T-helper 2 cell treated with Interferon-gamma antibody and Interleukin-4, amounts not matched to agents 100 ng/mL and 5 ng/mL, for 36 hours (primary cell): ENCODE measurements around the gene C19orf47. TPM values are rescaled to one million over a fixed set of nuclear protein-coding genes. Genes with fewer than 3 reads are reported as not detected.

Experiments
- intact Hi-C: fragments of 100-400 bp; cut with micrococcal nuclease; formaldehyde crosslinking; loops from one replicate; pipeline ENCODE4 v1.15.1; 2023
- total RNA-seq: library from RNA; stranded (reverse); gene quantifications from 2 replicates; pipeline ENCODE4 v1.2.3, GENCODE V29; 2022

C19orf47 gene
- total RNA-seq, 1 donor from 2014 or later, result 25.6 TPM

GRCh38 chr19:40284501-40285352, 63.5 kb downstream of the C19orf47 start, which contains the start of gene AKT2:
TSS of gene AKT2 (minus strand) at chr19:40285345. CDS start at chr19:40265267, 20,078 bp downstream.
- intact Hi-C loops, result loop anchor here (1.0 to 2.0 kb wide), 3 partner anchors 64 to 160 kb away; partner anchors contain the start of genes C19orf47, MAP3K10, PLD3 and SERTAD3

GRCh38 chr19:40284251-40284500, 64.0 kb downstream of the C19orf47 start:
- intact Hi-C loops, result loop anchor here (2.0 kb wide), 1 partner anchor 93 kb away; the partner anchor contains the start of gene MAP3K10

GRCh38 chr19:40283414-40284250, 64.6 kb downstream of the C19orf47 start:
- intact Hi-C loops, result loop anchor here (2.0 kb wide), 1 partner anchor 93 kb away; the partner anchor contains the start of gene MAP3K10

GRCh38 chr19:40282920-40283319, 65.3 kb downstream of the C19orf47 start:
- intact Hi-C loops, result no loop called here

- intact Hi-C loops, result no loop called here
Observed at GRCh38 chr19:40282209-40282580, 66.0 kb downstream of the C19orf47 start.

- intact Hi-C loops, result no loop called here
Observed at GRCh38 chr19:40281381-40282208, 66.6 kb downstream of the C19orf47 start.

- intact Hi-C loops, result no loop called here
Observed at GRCh38 chr19:40280608-40281221, 67.5 kb downstream of the C19orf47 start.

GRCh38 chr19:40279761-40280607, 68.2 kb downstream of the C19orf47 start:
- intact Hi-C loops, result no loop called here

- intact Hi-C loops, result no loop called here
Observed at GRCh38 chr19:40279120-40279551, 69.1 kb downstream of the C19orf47 start.

GRCh38 chr19:40278361-40279035, 69.7 kb downstream of the C19orf47 start:
- intact Hi-C loops, result no loop called here

- intact Hi-C loops, result no loop called here
Observed at GRCh38 chr19:40277356-40278059, 70.7 kb downstream of the C19orf47 start.

- intact Hi-C loops, result no loop called here
Observed at GRCh38 chr19:40274585-40275544, 73.3 kb downstream of the C19orf47 start.

GRCh38 chr19:40273469-40274360, 74.5 kb downstream of the C19orf47 start:
- intact Hi-C loops, result no loop called here

GRCh38 chr19:40272261-40272660, 75.9 kb downstream of the C19orf47 start:
- intact Hi-C loops, result no loop called here

GRCh38 chr19:40271706-40272105, 76.5 kb downstream of the C19orf47 start:
- intact Hi-C loops, result no loop called here

- intact Hi-C loops, result no loop called here
Observed at GRCh38 chr19:40270362-40271089, 77.7 kb downstream of the C19orf47 start.
